DMS153 (cell line): ENCODE measurements around the gene ADGRB3.
"Not testable (repeated sequence)": the region's sequence is repeated elsewhere in the genome, so short reads cannot be mapped to it uniquely, and the experiment has no call there.

Experiments used
- DNase-seq: peaks from one replicate; lab custom pipeline; 2025; lab: John Stamatoyannopoulos, UW

ADGRB3 gene

GRCh38 chr6:69432168-69432567 lies 797.1 kb downstream of the ADGRB3 start:
- not testable (repeated sequence) for DNase-seq

- not testable (repeated sequence) for DNase-seq
Observed at GRCh38 chr6:69433116-69433515, 798.0 kb downstream of the ADGRB3 start.

GRCh38 chr6:69438113-69438512 lies 803.0 kb downstream of the ADGRB3 start:
- no peak for DNase-seq
